ENCODE results near the gene ASAP3.

DNA sequence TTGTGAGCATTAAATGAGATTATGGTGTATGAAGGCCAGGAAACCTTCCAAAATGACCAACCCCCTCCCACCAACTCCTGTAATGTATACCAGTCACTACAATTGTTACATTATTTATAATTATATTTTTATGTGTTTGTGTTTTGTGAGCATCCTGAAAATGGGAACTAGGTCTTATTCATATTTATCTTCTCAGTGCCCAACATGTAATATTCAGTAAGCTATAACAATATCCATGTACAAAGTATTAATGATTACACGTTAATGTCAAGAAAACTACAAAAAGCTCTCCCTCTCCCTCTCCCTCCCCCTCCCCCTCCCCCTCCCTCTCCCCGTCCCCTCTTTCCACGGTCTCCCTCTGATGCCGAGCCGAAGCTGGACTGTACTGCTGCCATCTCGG is 19.0 kb upstream of the ASAP3 start:
- TF ChIP-seq CEBPB (IDR thresholded peaks at IDR 0.05) (no peak), CBX8 (IDR thresholded peaks at IDR 0.05) (no peak), PHF8 (IDR thresholded peaks at IDR 0.05; ENCODE audit: borderline replicate concordance, low read depth) (no peak), TFCP2L1 (CRISPR knock-in tag; IDR thresholded peaks at IDR 0.05) (no peak), NR3C1 (IDR thresholded peaks at IDR 0.05) (no peak)
- TF ChIP-seq, protein P1, sequence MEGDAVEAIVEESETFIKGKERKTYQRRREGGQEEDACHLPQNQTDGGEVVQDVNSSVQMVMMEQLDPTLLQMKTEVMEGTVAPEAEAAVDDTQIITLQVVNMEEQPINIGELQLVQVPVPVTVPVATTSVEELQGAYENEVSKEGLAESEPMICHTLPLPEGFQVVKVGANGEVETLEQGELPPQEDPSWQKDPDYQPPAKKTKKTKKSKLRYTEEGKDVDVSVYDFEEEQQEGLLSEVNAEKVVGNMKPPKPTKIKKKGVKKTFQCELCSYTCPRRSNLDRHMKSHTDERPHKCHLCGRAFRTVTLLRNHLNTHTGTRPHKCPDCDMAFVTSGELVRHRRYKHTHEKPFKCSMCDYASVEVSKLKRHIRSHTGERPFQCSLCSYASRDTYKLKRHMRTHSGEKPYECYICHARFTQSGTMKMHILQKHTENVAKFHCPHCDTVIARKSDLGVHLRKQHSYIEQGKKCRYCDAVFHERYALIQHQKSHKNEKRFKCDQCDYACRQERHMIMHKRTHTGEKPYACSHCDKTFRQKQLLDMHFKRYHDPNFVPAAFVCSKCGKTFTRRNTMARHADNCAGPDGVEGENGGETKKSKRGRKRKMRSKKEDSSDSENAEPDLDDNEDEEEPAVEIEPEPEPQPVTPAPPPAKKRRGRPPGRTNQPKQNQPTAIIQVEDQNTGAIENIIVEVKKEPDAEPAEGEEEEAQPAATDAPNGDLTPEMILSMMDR (IDR thresholded peaks at IDR 0.05) = no peak
- TF ChIP-seq, protein P2, sequence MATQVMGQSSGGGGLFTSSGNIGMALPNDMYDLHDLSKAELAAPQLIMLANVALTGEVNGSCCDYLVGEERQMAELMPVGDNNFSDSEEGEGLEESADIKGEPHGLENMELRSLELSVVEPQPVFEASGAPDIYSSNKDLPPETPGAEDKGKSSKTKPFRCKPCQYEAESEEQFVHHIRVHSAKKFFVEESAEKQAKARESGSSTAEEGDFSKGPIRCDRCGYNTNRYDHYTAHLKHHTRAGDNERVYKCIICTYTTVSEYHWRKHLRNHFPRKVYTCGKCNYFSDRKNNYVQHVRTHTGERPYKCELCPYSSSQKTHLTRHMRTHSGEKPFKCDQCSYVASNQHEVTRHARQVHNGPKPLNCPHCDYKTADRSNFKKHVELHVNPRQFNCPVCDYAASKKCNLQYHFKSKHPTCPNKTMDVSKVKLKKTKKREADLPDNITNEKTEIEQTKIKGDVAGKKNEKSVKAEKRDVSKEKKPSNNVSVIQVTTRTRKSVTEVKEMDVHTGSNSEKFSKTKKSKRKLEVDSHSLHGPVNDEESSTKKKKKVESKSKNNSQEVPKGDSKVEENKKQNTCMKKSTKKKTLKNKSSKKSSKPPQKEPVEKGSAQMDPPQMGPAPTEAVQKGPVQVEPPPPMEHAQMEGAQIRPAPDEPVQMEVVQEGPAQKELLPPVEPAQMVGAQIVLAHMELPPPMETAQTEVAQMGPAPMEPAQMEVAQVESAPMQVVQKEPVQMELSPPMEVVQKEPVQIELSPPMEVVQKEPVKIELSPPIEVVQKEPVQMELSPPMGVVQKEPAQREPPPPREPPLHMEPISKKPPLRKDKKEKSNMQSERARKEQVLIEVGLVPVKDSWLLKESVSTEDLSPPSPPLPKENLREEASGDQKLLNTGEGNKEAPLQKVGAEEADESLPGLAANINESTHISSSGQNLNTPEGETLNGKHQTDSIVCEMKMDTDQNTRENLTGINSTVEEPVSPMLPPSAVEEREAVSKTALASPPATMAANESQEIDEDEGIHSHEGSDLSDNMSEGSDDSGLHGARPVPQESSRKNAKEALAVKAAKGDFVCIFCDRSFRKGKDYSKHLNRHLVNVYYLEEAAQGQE (IDR thresholded peaks at IDR 0.05) = no peak
- TF ChIP-seq, protein P3, sequence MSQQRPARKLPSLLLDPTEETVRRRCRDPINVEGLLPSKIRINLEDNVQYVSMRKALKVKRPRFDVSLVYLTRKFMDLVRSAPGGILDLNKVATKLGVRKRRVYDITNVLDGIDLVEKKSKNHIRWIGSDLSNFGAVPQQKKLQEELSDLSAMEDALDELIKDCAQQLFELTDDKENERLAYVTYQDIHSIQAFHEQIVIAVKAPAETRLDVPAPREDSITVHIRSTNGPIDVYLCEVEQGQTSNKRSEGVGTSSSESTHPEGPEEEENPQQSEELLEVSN (IDR thresholded peaks at IDR 0.05; ENCODE audit: borderline replicate concordance, low read depth) = no peak
- TF ChIP-seq, protein P4, sequence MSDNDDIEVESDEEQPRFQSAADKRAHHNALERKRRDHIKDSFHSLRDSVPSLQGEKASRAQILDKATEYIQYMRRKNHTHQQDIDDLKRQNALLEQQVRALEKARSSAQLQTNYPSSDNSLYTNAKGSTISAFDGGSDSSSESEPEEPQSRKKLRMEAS (IDR thresholded peaks at IDR 0.05) = no peak

Measured in A549 (cell line).